Activated CD4-positive, alpha-beta T cell treated with anti-CD3 and anti-CD28 coated beads, Interleukin-2, amount 50 U/mL, for 24 hours (primary cell): Measurements from ENCODE around the gene SEMA3C.
"Not testable (repeated sequence)": the region's sequence is repeated elsewhere in the genome, so short reads cannot be mapped to it uniquely, and the experiment has no call there.

Experiments
- DNase-seq, 2 donors: peaks; one replicate each; pipeline ENCODE4 v3.0.0-alpha.2; 2020; ENCODE audit warnings: low read depth in 1 of 2, low spot score in 1 of 2

SEMA3C gene

GRCh38 chr7:80929619-80930018, 10.8 kb upstream of the SEMA3C start:
- no peak for DNase-seq

GRCh38 chr7:80926955-80927354, 8.1 kb upstream of the SEMA3C start:
- DNase-seq, result not testable (repeated sequence)

- no peak for DNase-seq
Measured at GRCh38 chr7:80924090-80924489, 5.2 kb upstream of the SEMA3C start.

GRCh38 chr7:80923211-80923612, 4.4 kb upstream of the SEMA3C start:
- no peak for DNase-seq

- no peak for DNase-seq
Measured at GRCh38 chr7:80922253-80923049, 3.6 kb upstream of the SEMA3C start.

- DNase-seq, result no peak
Measured at GRCh38 chr7:80921130-80921529, 2.3 kb upstream of the SEMA3C start.

- DNase-seq, result no peak
Measured at GRCh38 chr7:80918399-80918798, 452 bp downstream of the SEMA3C start.

- DNase-seq, result no peak
Measured at GRCh38 chr7:80916770-80917741, 1.8 kb downstream of the SEMA3C start.

- no peak for DNase-seq
Measured at GRCh38 chr7:80910228-80910627, 8.6 kb downstream of the SEMA3C start.

- no peak for DNase-seq
Measured at GRCh38 chr7:80908360-80908797, 10.5 kb downstream of the SEMA3C start.

GRCh38 chr7:80907612-80908011, 11.2 kb downstream of the SEMA3C start:
- DNase-seq, result no peak

- DNase-seq, result no peak
Measured at GRCh38 chr7:80907141-80907601, 11.7 kb downstream of the SEMA3C start.

GRCh38 chr7:80905334-80905733, 13.5 kb downstream of the SEMA3C start:
- DNase-seq, result no peak

GRCh38 chr7:80902716-80903308, 16.0 kb downstream of the SEMA3C start:
- no peak for DNase-seq

- DNase-seq, result no peak
Measured at GRCh38 chr7:80902019-80902418, 16.8 kb downstream of the SEMA3C start.

GRCh38 chr7:80900583-80901576, 18.0 kb downstream of the SEMA3C start:
- no peak for DNase-seq

GRCh38 chr7:80896906-80897598, 21.8 kb downstream of the SEMA3C start:
- DNase-seq, result no peak

GRCh38 chr7:80895056-80895455, 23.8 kb downstream of the SEMA3C start:
- no peak for DNase-seq

- DNase-seq, result no peak
Measured at GRCh38 chr7:80891259-80891544, 27.6 kb downstream of the SEMA3C start.
